ENCODE measurements around the gene MTCL3.
A peak's percentile ranks its signal among the peaks of the same experiment; 100 is the strongest.

MTCL3 gene

GRCh38 chr6:127460465-127460864 is 58.7 kb downstream of the MTCL3 start:
- TF ChIP-seq CTCF (conservative IDR thresholded peaks at IDR 0.05 in 1 of 2, IDR thresholded peaks at IDR 0.05 in 1 of 2; ENCODE audit: low read depth in 1 of 2, low read length in 2 of 2) = no peak

GRCh38 chr6:127459231-127459641 is 59.9 kb downstream of the MTCL3 start, which contains the start of gene KIAA0408:
KIAA0408 (minus strand) TSS chr6:127459389; CDS start chr6:127453981, 5,408 bp downstream.
- peaks cover 15% of the 10 kb centered on the region for H3K4me1 ChIP-seq (ENCODE audit: control insufficient read depth, extremely low read depth, insufficient read depth, low read length)
- H4K20me1 ChIP-seq (ENCODE audit: control insufficient read depth, extremely low read depth, insufficient read depth, low read length) = no peaks in the 10 kb centered on the region
- TF ChIP-seq EZH2 (IDR thresholded peaks at IDR 0.05; ENCODE audit: low read length, missing control alignments) = no peak
- no peak for TF ChIP-seq CTCF (conservative IDR thresholded peaks at IDR 0.05 in 1 of 2, IDR thresholded peaks at IDR 0.05 in 1 of 2; ENCODE audit: low read depth in 1 of 2, low read length in 2 of 2)
- peak; percentile 64 to 82 for DNase-seq (ENCODE audit: low read depth in 2 of 2)
- H3K27me3 ChIP-seq (ENCODE audit: control insufficient read depth, insufficient read depth, low read length) = no peaks in the 10 kb centered on the region
- H3K27ac ChIP-seq (ENCODE audit: insufficient read depth, low read length) = peak within 1 kb of the TSS; percentile 40
- H3K4me2 ChIP-seq (ENCODE audit: extremely low read depth, insufficient read depth, low read length) = peak within 1 kb of the TSS; percentile 59
- H3K9me3 ChIP-seq (ENCODE audit: control insufficient read depth, insufficient read depth, low read depth, low read length) = no peaks in the 10 kb centered on the region
- no peak within 1 kb of the TSS for H3K9ac ChIP-seq (ENCODE audit: insufficient read depth, low read length)
- H3K79me2 ChIP-seq (ENCODE audit: control insufficient read depth, insufficient read depth, low read length) = no peaks in the 10 kb centered on the region
- H3K4me3 ChIP-seq (replicated peaks in 1 of 4; ENCODE audit: control extremely low read depth in 1 of 4, insufficient read depth in 1 of 4, low read depth in 3 of 4, low read length in 4 of 4) = peak within 1 kb of the TSS in 2 of 4 experiments; percentile 45 to 49
- H3K36me3 ChIP-seq (ENCODE audit: control insufficient read depth, insufficient read depth, low read length) = no peaks in the 10 kb centered on the region
- H2AFZ ChIP-seq (ENCODE audit: low read length) = peak within 1 kb of the TSS; percentile 19

More at GRCh38 chr6:127460465-127460864, 58.7 kb downstream of the MTCL3 start:
- Histone ChIP-seq H3K79me2 (ENCODE audit: control insufficient read depth, insufficient read depth, low read length) (no peaks in the 10 kb centered on the region), H3K27ac (ENCODE audit: insufficient read depth, low read length) (no peak overlapping the region), H3K9ac (ENCODE audit: insufficient read depth, low read length) (no peak overlapping the region), H3K36me3 (ENCODE audit: control insufficient read depth, insufficient read depth, low read length) (no peaks in the 10 kb centered on the region), H3K4me2 (ENCODE audit: extremely low read depth, insufficient read depth, low read length) (no peak overlapping the region), H3K4me3 (replicated peaks in 1 of 4; ENCODE audit: control extremely low read depth in 1 of 4, insufficient read depth in 1 of 4, low read depth in 3 of 4, low read length in 4 of 4) (no peak overlapping the region), H3K27me3 (ENCODE audit: control insufficient read depth, insufficient read depth, low read length) (no peaks in the 10 kb centered on the region), H2AFZ (ENCODE audit: low read length) (no peak overlapping the region), H4K20me1 (ENCODE audit: control insufficient read depth, extremely low read depth, insufficient read depth, low read length) (no peaks in the 10 kb centered on the region), H3K4me1 (ENCODE audit: control insufficient read depth, extremely low read depth, insufficient read depth, low read length) (peaks cover 19% of the 10 kb centered on the region), H3K9me3 (ENCODE audit: control insufficient read depth, insufficient read depth, low read depth, low read length) (no peaks in the 10 kb centered on the region)
- DNase-seq (ENCODE audit: low read depth in 2 of 2) = no peak

GRCh38 chr6:127458817-127459216 is 60.3 kb downstream of the MTCL3 start:
- TF ChIP-seq CTCF (conservative IDR thresholded peaks at IDR 0.05 in 1 of 2, IDR thresholded peaks at IDR 0.05 in 1 of 2; ENCODE audit: low read depth in 1 of 2, low read length in 2 of 2) = no peak
- TF ChIP-seq EZH2 (IDR thresholded peaks at IDR 0.05; ENCODE audit: low read length, missing control alignments) = no peak
- peak overlapping the region; percentile 59 for H3K4me2 ChIP-seq (ENCODE audit: extremely low read depth, insufficient read depth, low read length)

More at GRCh38 chr6:127458817-127459216, 60.3 kb downstream of the MTCL3 start:
- no peaks in the 10 kb centered on the region for H3K9me3 ChIP-seq (ENCODE audit: control insufficient read depth, insufficient read depth, low read depth, low read length)
- no peaks in the 10 kb centered on the region for H3K27me3 ChIP-seq (ENCODE audit: control insufficient read depth, insufficient read depth, low read length)
- peak overlapping the region; percentile 40 for H3K27ac ChIP-seq (ENCODE audit: insufficient read depth, low read length)
- H3K9ac ChIP-seq (ENCODE audit: insufficient read depth, low read length) = no peak overlapping the region
- peak overlapping the region in 2 of 4 experiments; percentile 45 to 49 for H3K4me3 ChIP-seq (replicated peaks in 1 of 4; ENCODE audit: control extremely low read depth in 1 of 4, insufficient read depth in 1 of 4, low read depth in 3 of 4, low read length in 4 of 4)
- H3K4me1 ChIP-seq (ENCODE audit: control insufficient read depth, extremely low read depth, insufficient read depth, low read length) = peaks cover 12% of the 10 kb centered on the region
- peak; percentile 38 to 84 for DNase-seq (ENCODE audit: low read depth in 2 of 2)
- peak overlapping the region; percentile 19 for H2AFZ ChIP-seq (ENCODE audit: low read length)
- no peaks in the 10 kb centered on the region for H3K79me2 ChIP-seq (ENCODE audit: control insufficient read depth, insufficient read depth, low read length)
- H4K20me1 ChIP-seq (ENCODE audit: control insufficient read depth, extremely low read depth, insufficient read depth, low read length) = no peaks in the 10 kb centered on the region
- no peaks in the 10 kb centered on the region for H3K36me3 ChIP-seq (ENCODE audit: control insufficient read depth, insufficient read depth, low read length)

Data from fibroblast of lung (primary cell).